HepG2 (cell line): ENCODE results near the gene PRKAR1B. TPM values are rescaled to one million over a fixed set of nuclear protein-coding genes. Genes with fewer than 3 reads are reported as not detected.

Experiments used
- ADNP ChIP-seq: sonication (generic); formaldehyde crosslinking; IDR thresholded peaks from 2 replicates; pipeline ENCODE4 v1.4.0; 2020; ENCODE audit warnings: missing genetic modification reagents
- ASH2L ChIP-seq: fragments of 300-600, 200-600 bp; sonication (generic); IDR thresholded peaks from 2 replicates; pipeline ENCODE4 v1.7.0; 2017; ENCODE audit warnings: low read depth, mild to moderate bottlenecking, moderate library complexity, mixed read lengths, low read length; ENCODE audit not compliant: insufficient read length
- BCL6 ChIP-seq: IDR thresholded peaks from 2 replicates; pipeline ENCODE4 v1.6.1; 2016; ENCODE audit warnings: missing genetic modification reagents, missing compliant biosample characterization
- ELK4 ChIP-seq: sonication (generic); formaldehyde crosslinking; IDR thresholded peaks from 2 replicates; pipeline ENCODE4 v1.9.0; 2021; ENCODE audit warnings: missing genetic modification reagents, borderline replicate concordance
- FOSL1 ChIP-seq: sonication (generic); formaldehyde crosslinking; IDR thresholded peaks from 2 replicates; pipeline ENCODE4 v1.9.0; 2021; ENCODE audit warnings: missing genetic modification reagents, borderline replicate concordance
- FOXJ3 ChIP-seq: sonication (generic); formaldehyde crosslinking; IDR thresholded peaks from 2 replicates; pipeline ENCODE4 v1.4.0; 2020; ENCODE audit warnings: missing genetic modification reagents, mild to moderate bottlenecking, borderline replicate concordance
- HNRNPH1 ChIP-seq: fragments of 200-400 bp; formaldehyde crosslinking; optimal IDR thresholded peaks from 2 replicates; pipeline ENCODE3; 2017; ENCODE audit warnings: mild to moderate bottlenecking, low read depth, low read length
- MXD4 ChIP-seq: IDR thresholded peaks from 2 replicates; pipeline ENCODE4 v1.6.1; 2016; ENCODE audit warnings: mild to moderate bottlenecking, missing biosample characterization, missing genetic modification reagents
- NR1H2 ChIP-seq: sonication (generic); formaldehyde crosslinking; IDR thresholded peaks from 2 replicates; pipeline ENCODE4 v1.8.1; 2022; ENCODE audit warnings: low read depth, missing genetic modification reagents, borderline replicate concordance
- PAXIP1 ChIP-seq: sonication (generic); formaldehyde crosslinking; conservative IDR thresholded peaks from 2 replicates; pipeline ENCODE4 v1.4.0; 2020; ENCODE audit warnings: mild to moderate bottlenecking, missing genetic modification reagents, moderate library complexity
- PHF21A ChIP-seq: sonication (generic); formaldehyde crosslinking; IDR thresholded peaks from 2 replicates; pipeline ENCODE4 v1.5.0; 2020; ENCODE audit warnings: mild to moderate bottlenecking, missing genetic modification reagents
- RARA ChIP-seq: IDR thresholded peaks from 2 replicates; pipeline ENCODE4 v1.6.1; 2016; ENCODE audit warnings: missing genetic modification reagents, missing compliant biosample characterization
- RBFOX2 ChIP-seq: fragments of 200-400 bp; formaldehyde crosslinking; IDR thresholded peaks from 2 replicates; pipeline ENCODE4 v1.6.1; 2017; ENCODE audit warnings: low read depth, mild to moderate bottlenecking, low read length
- SNAPC5 ChIP-seq: sonication (generic); formaldehyde crosslinking; IDR thresholded peaks from 2 replicates; pipeline ENCODE4 v1.8.1; 2023; ENCODE audit warnings: mild to moderate bottlenecking, missing genetic modification reagents, borderline replicate concordance
- ZC3H13 ChIP-seq: sonication (generic); formaldehyde crosslinking; IDR thresholded peaks from 2 replicates; pipeline ENCODE4 v1.8.1; 2023; ENCODE audit warnings: mild to moderate bottlenecking, missing genetic modification reagents, moderate library complexity
- ZFP62 ChIP-seq: sonication (generic); formaldehyde crosslinking; IDR thresholded peaks from 2 replicates; pipeline ENCODE4 v1.4.0; 2020; ENCODE audit warnings: missing genetic modification reagents
- ZNF235 ChIP-seq: sonication (generic); formaldehyde crosslinking; IDR thresholded peaks from 2 replicates; pipeline ENCODE4 v1.8.1; 2023; ENCODE audit warnings: mild to moderate bottlenecking, missing genetic modification reagents, borderline replicate concordance
- ZNF724P ChIP-seq: sonication (generic); formaldehyde crosslinking; IDR thresholded peaks from 2 replicates; pipeline ENCODE4 v1.8.0; 2022; ENCODE audit warnings: missing genetic modification reagents, borderline replicate concordance
- ZNF740 ChIP-seq: sonication (generic); formaldehyde crosslinking; IDR thresholded peaks from 2 replicates; pipeline ENCODE4 v1.4.0; 2020; ENCODE audit warnings: missing genetic modification reagents
- polyA plus RNA-seq, 8 experiments: library from polyadenylated mRNA; depleted of rRNA in 3 of 8; stranded (reverse) in 7 of 8; unstranded in 1 of 8; fragments of >200 nt; fragmentation: Illumina TruSeq in 4 of 8; extraction: Trizol in 4 of 8; gene quantifications; 2 replicates each; pipeline versions ENCODE4 v1.2.1 to v1.2.3, GENCODE V29; 2011 to 2016; ENCODE audit warnings: low read depth in 4 of 8, missing spikeins in 1 of 8, mixed read lengths in 1 of 8; ENCODE audit not compliant: insufficient read depth in 1 of 8
- total RNA-seq, 5 experiments: library from RNA; depleted of rRNA; stranded (reverse); fragments of >200 nt; fragmentation: Illumina TruSeq; extraction: Trizol; gene quantifications; 2 replicates each; pipeline ENCODE4 v1.2.3, GENCODE V29; 2016; ENCODE audit warnings: low read depth in 1 of 5
- TF ChIP-seq, protein P1 (sequence below): sonication (generic); formaldehyde crosslinking; IDR thresholded peaks from 2 replicates; pipeline ENCODE4 v1.5.1; 2020; ENCODE audit warnings: mild to moderate bottlenecking, missing genetic modification reagents, moderate library complexity

PRKAR1B gene
- total and polyA plus RNA-seq, 2 of the 13 experiments (the other 11 are each of a cell fraction or from before 2014, with no cell fraction given): 7.9 to 28.2 TPM

DNA sequence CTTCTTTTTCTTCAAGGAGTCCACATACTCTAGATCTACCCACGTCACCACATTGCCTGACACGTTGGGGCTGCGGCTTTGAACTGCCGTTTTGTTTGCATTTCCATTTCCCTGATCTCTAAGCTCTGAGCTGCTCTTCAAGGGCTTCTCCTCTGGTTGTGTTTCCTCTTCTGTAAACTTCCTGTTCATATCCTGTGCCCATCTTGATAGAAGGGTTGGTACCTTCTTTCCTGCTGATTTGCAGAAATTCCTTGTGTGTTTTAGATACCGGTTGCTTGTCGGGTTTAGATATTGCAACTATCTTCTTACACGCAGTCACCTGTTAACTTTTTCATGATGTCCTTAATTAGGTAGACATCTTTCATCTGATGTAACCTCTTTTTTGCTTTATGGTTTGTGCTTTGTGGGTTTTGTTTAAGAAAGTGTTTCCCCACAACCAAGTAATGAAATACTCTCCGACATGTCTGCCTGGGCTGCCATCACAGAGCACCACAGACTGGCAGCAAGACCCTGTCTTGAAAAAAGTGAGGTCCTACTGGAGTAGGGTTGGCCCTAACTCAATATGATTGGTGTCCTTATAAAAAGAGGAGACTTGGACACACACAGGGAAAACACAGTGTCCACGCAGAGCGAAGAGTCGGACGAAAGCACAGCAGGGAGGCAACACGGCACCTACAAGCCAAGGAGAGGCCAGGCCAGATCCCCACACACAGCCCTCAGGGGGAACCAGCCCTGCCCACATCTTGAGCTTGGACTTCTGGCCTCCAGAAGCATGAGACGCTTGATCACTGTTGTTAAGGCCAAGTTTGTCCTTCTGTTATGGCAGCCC, 108.3 kb downstream of the PRKAR1B start (continued):
- TF ChIP-seq FOXJ3 (CRISPR knock-in tag) (no peak), PHF21A (CRISPR knock-in tag) (peak; percentile 74), MXD4 (CRISPR knock-in tag) (no peak), ZC3H13 (CRISPR knock-in tag) (no peak), ZNF724P (CRISPR knock-in tag) (no peak), FOSL1 (no peak), PAXIP1 (CRISPR knock-in tag) (peak; percentile 78), ELK4 (CRISPR knock-in tag) (no peak), ZFP62 (CRISPR knock-in tag) (no peak), ADNP (no peak), ZNF235 (CRISPR knock-in tag) (no peak), SNAPC5 (CRISPR knock-in tag) (no peak), RARA (peak; percentile 56; the same call in 1 of the 2 replicates), NR1H2 (CRISPR knock-in tag) (no peak), RBFOX2 (no peak), HNRNPH1 (no peak), BCL6 (CRISPR knock-in tag) (peak; percentile 61; the same call in 1 of the 2 replicates), ASH2L (peak; percentile 30), ZNF740 (no peak)
- TF ChIP-seq, protein P1, sequence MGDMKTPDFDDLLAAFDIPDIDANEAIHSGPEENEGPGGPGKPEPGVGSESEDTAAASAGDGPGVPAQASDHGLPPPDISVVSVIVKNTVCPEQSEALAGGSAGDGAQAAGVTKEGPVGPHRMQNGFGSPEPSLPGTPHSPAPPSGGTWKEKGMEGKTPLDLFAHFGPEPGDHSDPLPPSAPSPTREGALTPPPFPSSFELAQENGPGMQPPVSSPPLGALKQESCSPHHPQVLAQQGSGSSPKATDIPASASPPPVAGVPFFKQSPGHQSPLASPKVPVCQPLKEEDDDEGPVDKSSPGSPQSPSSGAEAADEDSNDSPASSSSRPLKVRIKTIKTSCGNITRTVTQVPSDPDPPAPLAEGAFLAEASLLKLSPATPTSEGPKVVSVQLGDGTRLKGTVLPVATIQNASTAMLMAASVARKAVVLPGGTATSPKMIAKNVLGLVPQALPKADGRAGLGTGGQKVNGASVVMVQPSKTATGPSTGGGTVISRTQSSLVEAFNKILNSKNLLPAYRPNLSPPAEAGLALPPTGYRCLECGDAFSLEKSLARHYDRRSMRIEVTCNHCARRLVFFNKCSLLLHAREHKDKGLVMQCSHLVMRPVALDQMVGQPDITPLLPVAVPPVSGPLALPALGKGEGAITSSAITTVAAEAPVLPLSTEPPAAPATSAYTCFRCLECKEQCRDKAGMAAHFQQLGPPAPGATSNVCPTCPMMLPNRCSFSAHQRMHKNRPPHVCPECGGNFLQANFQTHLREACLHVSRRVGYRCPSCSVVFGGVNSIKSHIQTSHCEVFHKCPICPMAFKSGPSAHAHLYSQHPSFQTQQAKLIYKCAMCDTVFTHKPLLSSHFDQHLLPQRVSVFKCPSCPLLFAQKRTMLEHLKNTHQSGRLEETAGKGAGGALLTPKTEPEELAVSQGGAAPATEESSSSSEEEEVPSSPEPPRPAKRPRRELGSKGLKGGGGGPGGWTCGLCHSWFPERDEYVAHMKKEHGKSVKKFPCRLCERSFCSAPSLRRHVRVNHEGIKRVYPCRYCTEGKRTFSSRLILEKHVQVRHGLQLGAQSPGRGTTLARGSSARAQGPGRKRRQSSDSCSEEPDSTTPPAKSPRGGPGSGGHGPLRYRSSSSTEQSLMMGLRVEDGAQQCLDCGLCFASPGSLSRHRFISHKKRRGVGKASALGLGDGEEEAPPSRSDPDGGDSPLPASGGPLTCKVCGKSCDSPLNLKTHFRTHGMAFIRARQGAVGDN (CRISPR knock-in tag): no peak
